ENCODE data around the gene RAB1B. TPM values are rescaled to one million over a fixed set of nuclear protein-coding genes. Genes with fewer than 3 reads are reported as not detected.

RAB1B gene
- total RNA-seq, 4 donors from 2014 or later = 89.8 to 141 (median 131) TPM

GRCh38 chr11:66220566-66220935 is 47.9 kb upstream of the RAB1B start:
- H3K9me3 ChIP-seq = no peaks in the 10 kb centered on the region
- DNase-seq = no peak
- in situ Hi-C loops (cut with MboI; ENCODE audit: low pct_ligation_motif_present in 1 of 4, low pct_unique_long_range_greater_than_20kb in 1 of 4, low sequenced_read_pairs in 3 of 4) (loop anchor here in 1 of 4 donors (10.0 kb wide), 1 partner anchor 64 kb away; the partner anchor contains the start of gene YIF1A), intact Hi-C loops (cut with DNase I; ENCODE audit: low total_unique reads) (loop anchor here (10.0 kb wide), 1 partner anchor 64 kb away; the partner anchor contains the start of gene YIF1A)
- peaks cover 0 to 6% (median 0%) of the 10 kb centered on the region in 4 donors for H3K36me3 ChIP-seq
- no peak overlapping the region for H3K27ac ChIP-seq
- TF ChIP-seq EP300 (IDR thresholded peaks at IDR 0.05; ENCODE audit: low read depth) (no peak), POLR2AphosphoS5 (IDR thresholded peaks at IDR 0.05) (no peak), CTCF (IDR thresholded peaks at IDR 0.05) (no peak), POLR2A (IDR thresholded peaks at IDR 0.05) (no peak)
- 93% methylated on average over 2 to 6 of the region's 6 CpGs for WGBS, 2 donors (ENCODE audit: low coverage in 1 of 2)
- H3K4me3 ChIP-seq = no peak overlapping the region
- H3K27me3 ChIP-seq = no peaks in the 10 kb centered on the region
- no peaks in the 10 kb centered on the region for H3K4me1 ChIP-seq

GRCh38 chr11:66221012-66221411 is 47.4 kb upstream of the RAB1B start:
- Histone ChIP-seq H3K4me1 (no peaks in the 10 kb centered on the region), H3K36me3 (peaks cover 0 to 4% (median 0%) of the 10 kb centered on the region in 4 donors), H3K27me3 (no peaks in the 10 kb centered on the region), H3K4me3 (no peak overlapping the region), H3K9me3 (no peaks in the 10 kb centered on the region), H3K27ac (no peak overlapping the region)
- in situ Hi-C loops (cut with MboI; ENCODE audit: low pct_ligation_motif_present in 1 of 4, low pct_unique_long_range_greater_than_20kb in 1 of 4, low sequenced_read_pairs in 3 of 4) = loop anchor here in 1 of 4 donors (10.0 kb wide), 1 partner anchor 64 kb away; the partner anchor contains the start of gene YIF1A
- intact Hi-C loops (cut with DNase I; ENCODE audit: low total_unique reads) = loop anchor here (10.0 kb wide), 1 partner anchor 64 kb away; the partner anchor contains the start of gene YIF1A
- DNase-seq = no peak
- TF ChIP-seq POLR2AphosphoS5 (IDR thresholded peaks at IDR 0.05) (no peak), CTCF (IDR thresholded peaks at IDR 0.05) (no peak), EP300 (IDR thresholded peaks at IDR 0.05; ENCODE audit: low read depth) (no peak), POLR2A (IDR thresholded peaks at IDR 0.05) (no peak)
- WGBS, 2 donors (ENCODE audit: low coverage in 1 of 2) = 95 to 98% methylated on average over 8 to 13 of the region's 13 CpGs

- no peaks in the 10 kb centered on the region for H3K9me3 ChIP-seq
- TF ChIP-seq POLR2AphosphoS5 (IDR thresholded peaks at IDR 0.05) (no peak), EP300 (IDR thresholded peaks at IDR 0.05; ENCODE audit: low read depth) (no peak), CTCF (IDR thresholded peaks at IDR 0.05) (no peak), POLR2A (IDR thresholded peaks at IDR 0.05) (no peak)
- H3K4me1 ChIP-seq = no peaks in the 10 kb centered on the region
- no peaks in the 10 kb centered on the region for H3K36me3 ChIP-seq
- intact Hi-C loops (cut with DNase I; ENCODE audit: low total_unique reads) = loop anchor here (2.0 to 10.0 kb wide), 2 partner anchors 37 to 63 kb away; partner anchors contain the start of gene YIF1A
- peak overlapping the region in 3 of 4 donors; percentile 43 to 51 (median 51) for H3K27ac ChIP-seq
- no peak overlapping the region for H3K4me3 ChIP-seq
- no peak for DNase-seq
- WGBS, 2 donors (ENCODE audit: low coverage in 1 of 2) = 50 to 69% methylated on average over 1 to 8 of the region's 9 CpGs
- no peaks in the 10 kb centered on the region for H3K27me3 ChIP-seq
- in situ Hi-C loops (cut with MboI; ENCODE audit: low pct_ligation_motif_present in 1 of 4, low pct_unique_long_range_greater_than_20kb in 1 of 4, low sequenced_read_pairs in 3 of 4) = loop anchor here in 1 of 4 donors (10.0 kb wide), 1 partner anchor 63 kb away; the partner anchor contains the start of gene YIF1A
These were observed 46.7 kb upstream of the RAB1B start for GRCh38 chr11:66221726-66222236.

GRCh38 chr11:66222358-66223149 is 45.9 kb upstream of the RAB1B start:
- TF ChIP-seq CTCF (IDR thresholded peaks at IDR 0.05) = peak; percentile 99 to 100 (median 99)
- TF ChIP-seq POLR2AphosphoS5 (IDR thresholded peaks at IDR 0.05) = no peak
- 25 to 92% methylated on average over 2 to 21 of the region's 21 CpGs for WGBS, 2 donors (ENCODE audit: low coverage in 1 of 2)
- H3K36me3 ChIP-seq = no peaks in the 10 kb centered on the region
- H3K9me3 ChIP-seq = no peaks in the 10 kb centered on the region
- peak overlapping the region in 3 of 4 donors; percentile 43 to 51 (median 51) for H3K27ac ChIP-seq
- in situ Hi-C loops (cut with MboI; ENCODE audit: low pct_ligation_motif_present in 1 of 4, low pct_unique_long_range_greater_than_20kb in 1 of 4, low sequenced_read_pairs in 3 of 4) (loop anchor here in 1 of 4 donors (10.0 kb wide), 1 partner anchor 62 kb away; the partner anchor contains the start of gene YIF1A), intact Hi-C loops (cut with DNase I; ENCODE audit: low total_unique reads) (loop anchor here (2.0 to 10.0 kb wide), 2 partner anchors 36 to 62 kb away; partner anchors contain the start of gene YIF1A)
- H3K4me3 ChIP-seq = no peak overlapping the region
- H3K4me1 ChIP-seq = no peaks in the 10 kb centered on the region
- peak; percentile 93 for DNase-seq
- no peaks in the 10 kb centered on the region for H3K27me3 ChIP-seq

Data from transverse colon (tissue), 4 donors.